ENCODE results near the gene S100A6.

The S100A6 gene

GRCh38 chr1:153556348-153556747, 20.6 kb upstream of the S100A6 start:
- Histone ChIP-seq H2BK5ac (ENCODE audit: low read depth, low read length, poor library complexity, severe bottlenecking) (no peak overlapping the region), H2BK120ac (ENCODE audit: low read depth, low read length) (no peak overlapping the region), H3K79me1 (replicated peaks; ENCODE audit: low read length, poor library complexity, severe bottlenecking) (no peaks in the 10 kb centered on the region), H3K27me3 (ENCODE audit: control insufficient read depth in 1 of 2, insufficient read depth in 1 of 2, low read length in 2 of 2) (no peaks in the 10 kb centered on the region), H3K23ac (ENCODE audit: low read length in 2 of 2) (no peak overlapping the region), H3K9me3 (ENCODE audit: control insufficient read depth, low read length) (no peaks in the 10 kb centered on the region), H3K36me3 (ENCODE audit: control insufficient read depth in 1 of 2, insufficient read depth in 2 of 2, low read depth in 1 of 2, low read length in 2 of 2) (peaks cover 1 to 7% of the 10 kb centered on the region in 2 experiments), H3K9ac (ENCODE audit: low read length) (no peak overlapping the region), H4K91ac (ENCODE audit: low read length) (no peak overlapping the region), H3K14ac (ENCODE audit: low read length in 2 of 2) (no peak overlapping the region), H3K4me1 (ENCODE audit: control insufficient read depth, insufficient read depth, low read depth, low read length) (peaks cover 5% of the 10 kb centered on the region), H3K4me3 (ENCODE audit: insufficient read depth in 1 of 2, low read depth in 1 of 2, low read length in 2 of 2) (no peak overlapping the region), H4K8ac (ENCODE audit: low read length) (no peak overlapping the region), H2BK15ac (ENCODE audit: low read depth, poor library complexity, severe bottlenecking) (no peak overlapping the region), H3K27ac (ENCODE audit: low read length, poor library complexity, severe bottlenecking) (no peak overlapping the region), H3K4me2 (ENCODE audit: low read length, poor library complexity, severe bottlenecking) (no peak overlapping the region), H2AFZ (ENCODE audit: low read depth, low read length) (no peak overlapping the region), H2BK12ac (ENCODE audit: low read length in 2 of 2) (no peak overlapping the region), H3K18ac (ENCODE audit: low read depth in 1 of 2, low read length in 2 of 2) (no peak overlapping the region), H3K4ac (ENCODE audit: low read depth in 1 of 2, low read length in 2 of 2) (no peak overlapping the region), H2AK5ac (ENCODE audit: low read length, severe bottlenecking) (no peak overlapping the region)
- 93% methylated on average over 1 of the region's 1 CpG for WGBS
- no peak for DNase-seq

GRCh38 chr1:153553830-153554541, 18.2 kb upstream of the S100A6 start:
- DNase-seq: peak; percentile 31
- H3K18ac ChIP-seq (ENCODE audit: low read depth in 1 of 2, low read length in 2 of 2): peak overlapping the region in 1 of 2 experiments; percentile 74
- H2BK120ac ChIP-seq (ENCODE audit: low read depth, low read length): peak overlapping the region; percentile 3
- peak overlapping the region in 1 of 2 experiments; percentile 75 for H3K4ac ChIP-seq (ENCODE audit: low read depth in 1 of 2, low read length in 2 of 2)
- no peaks in the 10 kb centered on the region for H3K27me3 ChIP-seq (ENCODE audit: control insufficient read depth in 1 of 2, insufficient read depth in 1 of 2, low read length in 2 of 2)
- no peak overlapping the region for H2BK15ac ChIP-seq (ENCODE audit: low read depth, poor library complexity, severe bottlenecking)
- peak overlapping the region; percentile 34 for H4K91ac ChIP-seq (ENCODE audit: low read length)
- no peak overlapping the region for H2AFZ ChIP-seq (ENCODE audit: low read depth, low read length)
- no peak overlapping the region for H2BK5ac ChIP-seq (ENCODE audit: low read depth, low read length, poor library complexity, severe bottlenecking)
- H2AK5ac ChIP-seq (ENCODE audit: low read length, severe bottlenecking): peak overlapping the region; percentile 17
- no peak overlapping the region for H3K23ac ChIP-seq (ENCODE audit: low read length in 2 of 2)
- no peaks in the 10 kb centered on the region for H3K79me1 ChIP-seq (replicated peaks; ENCODE audit: low read length, poor library complexity, severe bottlenecking)
- H3K4me2 ChIP-seq (ENCODE audit: low read length, poor library complexity, severe bottlenecking): no peak overlapping the region
- H3K27ac ChIP-seq (ENCODE audit: low read length, poor library complexity, severe bottlenecking): no peak overlapping the region
- peaks cover 17% of the 10 kb centered on the region for H3K4me1 ChIP-seq (ENCODE audit: control insufficient read depth, insufficient read depth, low read depth, low read length)
- H2BK12ac ChIP-seq (ENCODE audit: low read length in 2 of 2): peak overlapping the region; percentile 68 to 75
- no peak overlapping the region for H3K14ac ChIP-seq (ENCODE audit: low read length in 2 of 2)
- no peaks in the 10 kb centered on the region for H3K9me3 ChIP-seq (ENCODE audit: control insufficient read depth, low read length)
- H3K4me3 ChIP-seq (ENCODE audit: insufficient read depth in 1 of 2, low read depth in 1 of 2, low read length in 2 of 2): no peak overlapping the region
- peaks cover 0 to 11% of the 10 kb centered on the region in 2 experiments for H3K36me3 ChIP-seq (ENCODE audit: control insufficient read depth in 1 of 2, insufficient read depth in 2 of 2, low read depth in 1 of 2, low read length in 2 of 2)
- peak overlapping the region; percentile 72 for H3K9ac ChIP-seq (ENCODE audit: low read length)
- 78% methylated on average over 2 of the region's 2 CpGs for WGBS
- H4K8ac ChIP-seq (ENCODE audit: low read length): peak overlapping the region; percentile 86

GRCh38 chr1:153553096-153553495, 17.3 kb upstream of the S100A6 start:
- H2AFZ ChIP-seq (ENCODE audit: low read depth, low read length): no peak overlapping the region
- H3K23ac ChIP-seq (ENCODE audit: low read length in 2 of 2): peak overlapping the region in 1 of 2 experiments; percentile 41
- H3K27ac ChIP-seq (ENCODE audit: low read length, poor library complexity, severe bottlenecking): no peak overlapping the region
- H2AK5ac ChIP-seq (ENCODE audit: low read length, severe bottlenecking): peak overlapping the region; percentile 58
- peak overlapping the region in 1 of 2 experiments; percentile 31 for H3K18ac ChIP-seq (ENCODE audit: low read depth in 1 of 2, low read length in 2 of 2)
- no peak for DNase-seq
- H3K4me1 ChIP-seq (ENCODE audit: control insufficient read depth, insufficient read depth, low read depth, low read length): peaks cover 26% of the 10 kb centered on the region
- H3K4me3 ChIP-seq (ENCODE audit: insufficient read depth in 1 of 2, low read depth in 1 of 2, low read length in 2 of 2): no peak overlapping the region
- no peak overlapping the region for H2BK15ac ChIP-seq (ENCODE audit: low read depth, poor library complexity, severe bottlenecking)
- no peak overlapping the region for H2BK5ac ChIP-seq (ENCODE audit: low read depth, low read length, poor library complexity, severe bottlenecking)
- H3K14ac ChIP-seq (ENCODE audit: low read length in 2 of 2): peak overlapping the region in 1 of 2 experiments; percentile 83
- no peaks in the 10 kb centered on the region for H3K27me3 ChIP-seq (ENCODE audit: control insufficient read depth in 1 of 2, insufficient read depth in 1 of 2, low read length in 2 of 2)
- peaks cover 2% of the 10 kb centered on the region for H3K79me1 ChIP-seq (replicated peaks; ENCODE audit: low read length, poor library complexity, severe bottlenecking)
- H3K9ac ChIP-seq (ENCODE audit: low read length): peak overlapping the region; percentile 72
- peak overlapping the region; percentile 52 for H4K91ac ChIP-seq (ENCODE audit: low read length)
- H2BK120ac ChIP-seq (ENCODE audit: low read depth, low read length): no peak overlapping the region
- 97% methylated on average over 12 of the region's 12 CpGs for WGBS
- H2BK12ac ChIP-seq (ENCODE audit: low read length in 2 of 2): peak overlapping the region in 1 of 2 experiments; percentile 31
- H3K4ac ChIP-seq (ENCODE audit: low read depth in 1 of 2, low read length in 2 of 2): peak overlapping the region; percentile 3 to 80
- no peak overlapping the region for H3K4me2 ChIP-seq (ENCODE audit: low read length, poor library complexity, severe bottlenecking)
- H3K36me3 ChIP-seq (ENCODE audit: control insufficient read depth in 1 of 2, insufficient read depth in 2 of 2, low read depth in 1 of 2, low read length in 2 of 2): peaks cover 0 to 11% of the 10 kb centered on the region in 2 experiments
- peak overlapping the region; percentile 39 for H4K8ac ChIP-seq (ENCODE audit: low read length)
- no peaks in the 10 kb centered on the region for H3K9me3 ChIP-seq (ENCODE audit: control insufficient read depth, low read length)

- WGBS: 87% methylated on average over 8 of the region's 8 CpGs
Measured at GRCh38 chr1:153552335-153552734, 16.5 kb upstream of the S100A6 start.

More at GRCh38 chr1:153552335-153552734, 16.5 kb upstream of the S100A6 start:
- Histone ChIP-seq H3K14ac (ENCODE audit: low read length in 2 of 2) (no peak overlapping the region), H3K27me3 (ENCODE audit: control insufficient read depth in 1 of 2, insufficient read depth in 1 of 2, low read length in 2 of 2) (no peaks in the 10 kb centered on the region), H3K4me3 (ENCODE audit: insufficient read depth in 1 of 2, low read depth in 1 of 2, low read length in 2 of 2) (no peak overlapping the region), H3K36me3 (ENCODE audit: control insufficient read depth in 1 of 2, insufficient read depth in 2 of 2, low read depth in 1 of 2, low read length in 2 of 2) (peaks cover 0 to 11% of the 10 kb centered on the region in 2 experiments), H3K27ac (ENCODE audit: low read length, poor library complexity, severe bottlenecking) (no peak overlapping the region), H3K9me3 (ENCODE audit: control insufficient read depth, low read length) (no peaks in the 10 kb centered on the region), H4K8ac (ENCODE audit: low read length) (no peak overlapping the region), H2BK12ac (ENCODE audit: low read length in 2 of 2) (peak overlapping the region in 1 of 2 experiments; percentile 21), H3K9ac (ENCODE audit: low read length) (no peak overlapping the region), H2BK5ac (ENCODE audit: low read depth, low read length, poor library complexity, severe bottlenecking) (no peak overlapping the region), H3K79me1 (replicated peaks; ENCODE audit: low read length, poor library complexity, severe bottlenecking) (peaks cover 8% of the 10 kb centered on the region), H2AK5ac (ENCODE audit: low read length, severe bottlenecking) (no peak overlapping the region), H2BK15ac (ENCODE audit: low read depth, poor library complexity, severe bottlenecking) (no peak overlapping the region), H3K23ac (ENCODE audit: low read length in 2 of 2) (no peak overlapping the region), H2BK120ac (ENCODE audit: low read depth, low read length) (no peak overlapping the region), H4K91ac (ENCODE audit: low read length) (no peak overlapping the region), H3K4me1 (ENCODE audit: control insufficient read depth, insufficient read depth, low read depth, low read length) (peaks cover 32% of the 10 kb centered on the region), H2AFZ (ENCODE audit: low read depth, low read length) (no peak overlapping the region), H3K4ac (ENCODE audit: low read depth in 1 of 2, low read length in 2 of 2) (no peak overlapping the region), H3K18ac (ENCODE audit: low read depth in 1 of 2, low read length in 2 of 2) (no peak overlapping the region), H3K4me2 (ENCODE audit: low read length, poor library complexity, severe bottlenecking) (no peak overlapping the region)
- no peak for DNase-seq

Measured in mesenchymal stem cell (in vitro differentiated cells and primary cell).